ENCODE data around the gene LFNG. TPM values are rescaled to one million over a fixed set of nuclear protein-coding genes. Genes with fewer than 3 reads are reported as not detected.

Gene LFNG
- total and polyA plus RNA-seq, 9 of the 15 experiments (the other 6 are each of a cell fraction or from before 2014, with no cell fraction given): 0.03 to 0.89 (median 0.25) TPM; not detected in 1

- POLR2A ChIA-PET: interaction anchor here (0.8 kb wide), 1 partner anchor 14 kb away, joined by 3 read pairs; no protein-coding TSS in a partner anchor
- no peaks in the 10 kb centered on the region for H3K36me3 ChIP-seq (ENCODE audit: control insufficient read depth, insufficient read depth, low read length)
- no TSS peak for BruUV-seq (replicated peaks)
- H3K9ac ChIP-seq (ENCODE audit: insufficient read depth in 1 of 2, low read depth in 2 of 2, low read length in 2 of 2): no peak overlapping the region
- H3K9me1 ChIP-seq (ENCODE audit: control insufficient read depth, insufficient read depth, low read length): no peaks in the 10 kb centered on the region
- peaks cover 6 to 35% of the 10 kb centered on the region in 2 experiments; a peak in 3 of 5 replicates for H3K27me3 ChIP-seq (ENCODE audit: control insufficient read depth in 2 of 2, insufficient read depth in 2 of 2, low read length in 2 of 2)
- in situ Hi-C loops (cut with MboI): no loop called here
- FAIRE-seq (no peak), DNase-seq (ENCODE audit: extremely low read depth in 1 of 4, low spot score in 3 of 4) (no peak), ATAC-seq (no peak)
- no peaks in the 10 kb centered on the region for H3K9me3 ChIP-seq (replicated peaks; ENCODE audit: control insufficient read depth, insufficient read depth, low read depth, low read length)
- WGBS (ENCODE audit: insufficient coverage, low coverage, missing lambda C conversion rate): 10% methylated on average over 3 of the region's 3 CpGs
- H4K20me1 ChIP-seq (replicated peaks; ENCODE audit: control insufficient read depth, insufficient read depth, low read length): no peaks in the 10 kb centered on the region
- no peak overlapping the region for H2AFZ ChIP-seq (ENCODE audit: low read depth, low read length)
- H3K79me2 ChIP-seq (ENCODE audit: control insufficient read depth, insufficient read depth, low read length): no peaks in the 10 kb centered on the region
- no peak overlapping the region for H3K4me2 ChIP-seq (ENCODE audit: insufficient read depth, low read length)
- no peak overlapping the region for H3K4me3 ChIP-seq
- intact Hi-C loops (cut with micrococcal nuclease): no loop called here
- CTCF ChIA-PET (ENCODE audit: low intra/inter-chr PET ratio): no interaction called here
- H3K27ac ChIP-seq (ENCODE audit: extremely low read depth, low read depth, low read length): no peak overlapping the region
- H3K4me1 ChIP-seq (replicated peaks in 1 of 2; ENCODE audit: control insufficient read depth in 2 of 2, insufficient read depth in 2 of 2, low read length in 2 of 2): peaks cover 0 to 44% of the 10 kb centered on the region in 2 experiments; a peak in 2 of 5 replicates
- TF ChIP-seq HES1 (IDR thresholded peaks at IDR 0.05; ENCODE audit: low read depth): no peak
- TF ChIP-seq SP1 (CRISPR knock-in tag; IDR thresholded peaks at IDR 0.05): no peak
- no peak for TF ChIP-seq ZNF282 (CRISPR knock-in tag; IDR thresholded peaks at IDR 0.05)
- TF ChIP-seq NR4A1 (CRISPR knock-in tag; IDR thresholded peaks at IDR 0.05): no peak
- TF ChIP-seq NR4A1 (tag; IDR thresholded peaks at IDR 0.05): no peak
- TF ChIP-seq FOXK2 (conservative IDR thresholded peaks at IDR 0.05 in 1 of 2, IDR thresholded peaks at IDR 0.05 in 1 of 2; ENCODE audit: low read depth in 2 of 2): no peak
- TF ChIP-seq ZNF785 (CRISPR knock-in tag; IDR thresholded peaks at IDR 0.05): no peak
- no peak for TF ChIP-seq COPS2 (conservative IDR thresholded peaks at IDR 0.05)
- no peak for TF ChIP-seq TEAD4 (IDR thresholded peaks at IDR 0.05; ENCODE audit: low read length)
- TF ChIP-seq TEAD4 (CRISPR knock-in tag; IDR thresholded peaks at IDR 0.05; ENCODE audit: borderline replicate concordance): no peak
- TF ChIP-seq PHF8 (IDR thresholded peaks at IDR 0.05; ENCODE audit: borderline replicate concordance, low read length): no peak
- TF ChIP-seq XRCC3 (IDR thresholded peaks at IDR 0.05): no peak
- no peak for TF ChIP-seq GATA2 (CRISPR knock-in tag; IDR thresholded peaks at IDR 0.05)
- no peak for TF ChIP-seq CAMTA2 (CRISPR knock-in tag; conservative IDR thresholded peaks at IDR 0.05)
- no peak for TF ChIP-seq ZNF165 (CRISPR knock-in tag; IDR thresholded peaks at IDR 0.05; ENCODE audit: borderline replicate concordance)
- no peak for TF ChIP-seq HNRNPLL (IDR thresholded peaks at IDR 0.05; ENCODE audit: low read depth, low read length, poor library complexity, severe bottlenecking)
- no peak for TF ChIP-seq MTA3 (IDR thresholded peaks at IDR 0.05; ENCODE audit: borderline replicate concordance)
- no peak for TF ChIP-seq HDGF (IDR thresholded peaks at IDR 0.05)
- no peak for TF ChIP-seq TFAM (CRISPR knock-in tag; conservative IDR thresholded peaks at IDR 0.05)
- no peak for TF ChIP-seq EZH2 (IDR thresholded peaks at IDR 0.05; ENCODE audit: borderline replicate concordance, low read depth, low read length)
Measured at GRCh38 chr7:2497065-2497464, 22.5 kb upstream of the LFNG start.
